ENCODE measurements around the gene TMEM63B. TPM values are rescaled to one million over a fixed set of nuclear protein-coding genes. Genes with fewer than 3 reads are reported as not detected.

The TMEM63B gene
- total and polyA plus RNA-seq, 9 of the 15 experiments (the other 6 are each of a cell fraction or from before 2014, with no cell fraction given), result 0.14 to 39.4 (median 14.4) TPM

GRCh38 chr6:44171899-44172546 lies 44.7 kb downstream of the TMEM63B start:
- in situ Hi-C loops (cut with MboI), result loop anchor here (5.0 kb wide), 1 partner anchor 65 kb away; no protein-coding TSS in a partner anchor
- peak overlapping the region in 1 of 2 experiments; percentile 54; a peak in 1 of 4 replicates for H3K9ac ChIP-seq (ENCODE audit: insufficient read depth in 1 of 2, low read depth in 2 of 2, low read length in 2 of 2)
- H3K27ac ChIP-seq (ENCODE audit: extremely low read depth, low read depth, low read length), result no peak overlapping the region
- H3K79me2 ChIP-seq (ENCODE audit: control insufficient read depth, insufficient read depth, low read length), result no peaks in the 10 kb centered on the region
- H3K4me2 ChIP-seq (ENCODE audit: insufficient read depth, low read length), result no peak overlapping the region
- ATAC-seq, result no peak
- FAIRE-seq, result no peak
- H3K9me3 ChIP-seq (replicated peaks; ENCODE audit: control insufficient read depth, insufficient read depth, low read depth, low read length), result no peaks in the 10 kb centered on the region
- no peak for DNase-seq (ENCODE audit: extremely low read depth in 1 of 4, low spot score in 3 of 4)
- H3K27me3 ChIP-seq (ENCODE audit: control insufficient read depth in 2 of 2, insufficient read depth in 2 of 2, low read length in 2 of 2), result peaks cover under 1 to 12% of the 10 kb centered on the region in 2 experiments; a peak in 2 of 5 replicates
- WGBS (ENCODE audit: insufficient coverage, low coverage, missing lambda C conversion rate), result 27% methylated on average over 12 of the region's 12 CpGs
- no peaks in the 10 kb centered on the region for H4K20me1 ChIP-seq (replicated peaks; ENCODE audit: control insufficient read depth, insufficient read depth, low read length)
- ChIA-PET CTCF (ENCODE audit: low intra/inter-chr PET ratio) (interaction anchor here (1.0 to 3.3 kb wide), 5 partner anchors 50 to 86 kb away, joined by 5 to 26 read pairs (median 7); partner anchors contain the start of gene SLC35B2), POLR2A (interaction anchor here (1.0 to 2.7 kb wide), 4 partner anchors 9 to 82 kb away, joined by 3 to 26 read pairs (median 6); partner anchors contain the start of gene HSP90AB1)
- intact Hi-C loops (cut with micrococcal nuclease), result loop anchor here (1.0 to 2.0 kb wide), 5 partner anchors 55 to 166 kb away; no protein-coding TSS in a partner anchor
- H3K4me1 ChIP-seq (replicated peaks in 1 of 2; ENCODE audit: control insufficient read depth in 2 of 2, insufficient read depth in 2 of 2, low read length in 2 of 2), result peaks cover 2 to 23% of the 10 kb centered on the region in 2 experiments; a peak in 3 of 5 replicates
- no peak overlapping the region for H3K4me3 ChIP-seq
- no peak overlapping the region for H2AFZ ChIP-seq (ENCODE audit: low read depth, low read length)
- no peaks in the 10 kb centered on the region for H3K36me3 ChIP-seq (ENCODE audit: control insufficient read depth, insufficient read depth, low read length)
- TF ChIP-seq, protein P1, sequence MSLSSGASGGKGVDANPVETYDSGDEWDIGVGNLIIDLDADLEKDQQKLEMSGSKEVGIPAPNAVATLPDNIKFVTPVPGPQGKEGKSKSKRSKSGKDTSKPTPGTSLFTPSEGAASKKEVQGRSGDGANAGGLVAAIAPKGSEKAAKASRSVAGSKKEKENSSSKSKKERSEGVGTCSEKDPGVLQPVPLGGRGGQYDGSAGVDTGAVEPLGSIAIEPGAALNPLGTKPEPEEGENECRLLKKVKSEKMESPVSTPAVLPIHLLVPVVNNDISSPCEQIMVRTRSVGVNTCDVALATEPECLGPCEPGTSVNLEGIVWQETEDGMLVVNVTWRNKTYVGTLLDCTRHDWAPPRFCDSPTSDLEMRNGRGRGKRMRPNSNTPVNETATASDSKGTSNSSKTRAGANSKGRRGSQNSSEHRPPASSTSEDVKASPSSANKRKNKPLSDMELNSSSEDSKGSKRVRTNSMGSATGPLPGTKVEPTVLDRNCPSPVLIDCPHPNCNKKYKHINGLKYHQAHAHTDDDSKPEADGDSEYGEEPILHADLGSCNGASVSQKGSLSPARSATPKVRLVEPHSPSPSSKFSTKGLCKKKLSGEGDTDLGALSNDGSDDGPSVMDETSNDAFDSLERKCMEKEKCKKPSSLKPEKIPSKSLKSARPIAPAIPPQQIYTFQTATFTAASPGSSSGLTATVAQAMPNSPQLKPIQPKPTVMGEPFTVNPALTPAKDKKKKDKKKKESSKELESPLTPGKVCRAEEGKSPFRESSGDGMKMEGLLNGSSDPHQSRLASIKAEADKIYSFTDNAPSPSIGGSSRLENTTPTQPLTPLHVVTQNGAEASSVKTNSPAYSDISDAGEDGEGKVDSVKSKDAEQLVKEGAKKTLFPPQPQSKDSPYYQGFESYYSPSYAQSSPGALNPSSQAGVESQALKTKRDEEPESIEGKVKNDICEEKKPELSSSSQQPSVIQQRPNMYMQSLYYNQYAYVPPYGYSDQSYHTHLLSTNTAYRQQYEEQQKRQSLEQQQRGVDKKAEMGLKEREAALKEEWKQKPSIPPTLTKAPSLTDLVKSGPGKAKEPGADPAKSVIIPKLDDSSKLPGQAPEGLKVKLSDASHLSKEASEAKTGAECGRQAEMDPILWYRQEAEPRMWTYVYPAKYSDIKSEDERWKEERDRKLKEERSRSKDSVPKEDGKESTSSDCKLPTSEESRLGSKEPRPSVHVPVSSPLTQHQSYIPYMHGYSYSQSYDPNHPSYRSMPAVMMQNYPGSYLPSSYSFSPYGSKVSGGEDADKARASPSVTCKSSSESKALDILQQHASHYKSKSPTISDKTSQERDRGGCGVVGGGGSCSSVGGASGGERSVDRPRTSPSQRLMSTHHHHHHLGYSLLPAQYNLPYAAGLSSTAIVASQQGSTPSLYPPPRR (CRISPR knock-in tag; IDR thresholded peaks at IDR 0.05; ENCODE audit: borderline replicate concordance), result peak; percentile 55; the same call in 1 of the 2 replicates
- TF ChIP-seq ZNF76 (CRISPR knock-in tag; IDR thresholded peaks at IDR 0.05; ENCODE audit: borderline replicate concordance), result no peak
- no TSS peak for BruUV-seq (replicated peaks)
- H3K9me1 ChIP-seq (ENCODE audit: control insufficient read depth, insufficient read depth, low read length), result no peaks in the 10 kb centered on the region
